ENCODE results near the gene KCNH3. TPM values are rescaled to one million over a fixed set of nuclear protein-coding genes. Genes with fewer than 3 reads are reported as not detected.
A peak's percentile ranks its signal among the peaks of the same experiment; 100 is the strongest.

Gene KCNH3
- total and polyA plus RNA-seq, 2 donors (not counting 3 experiments of a cell fraction or from before 2014, with no cell fraction given), result 0.13 to 0.14 TPM

DNA sequence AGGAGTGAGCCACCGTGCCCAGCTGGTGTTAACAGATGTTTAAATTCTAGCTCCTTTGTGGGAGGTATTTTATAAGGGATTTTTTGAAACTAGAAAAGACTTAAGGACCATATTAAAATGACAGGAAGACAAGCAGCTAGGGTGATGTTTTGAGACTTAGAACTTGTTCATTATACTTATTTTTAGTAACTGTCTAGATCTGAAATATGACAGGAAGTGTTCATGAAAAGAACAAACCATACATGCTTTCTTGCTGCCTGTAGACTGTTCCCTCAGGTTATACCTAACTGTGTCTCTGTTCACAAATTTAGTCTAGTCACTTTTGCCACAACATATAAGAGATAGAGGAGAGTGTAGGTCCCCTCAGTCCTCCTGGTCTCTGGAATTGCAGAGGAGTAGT, 36.9 kb upstream of the KCNH3 start:
- CTCF ChIA-PET, result interaction anchor here (1.0 to 2.3 kb wide), 4 partner anchors 14 to 143 kb away, joined by 3 to 7 read pairs (median 5); no protein-coding TSS in a partner anchor
- dilution Hi-C loops (cut with MboI; ENCODE audit: extremely low pct_ligation_motif_present, low sequenced_read_pairs) (loop anchor here (25.0 kb wide), 1 partner anchor 140 kb away; the partner anchor contains the start of gene SPATS2), intact Hi-C loops (cut with micrococcal nuclease) (no loop called here)
- Histone ChIP-seq H3K36me3 (ENCODE audit: control insufficient read depth in 2 of 2, extremely low read depth in 1 of 2, insufficient read depth in 2 of 2, low read length in 2 of 2) (peaks cover 4 to 9% of the 10 kb centered on the region in 2 experiments), H2AFZ (ENCODE audit: low read depth, low read length) (no peak overlapping the region), H3K4me3 (replicated peaks in 1 of 3; ENCODE audit: insufficient read depth in 1 of 3, low read depth in 1 of 3, low read length in 3 of 3) (no peak overlapping the region), H3K9me1 (replicated peaks; ENCODE audit: control insufficient read depth, extremely low read depth, insufficient read depth, low read length) (no peaks in the 10 kb centered on the region), H3K4me2 (ENCODE audit: insufficient read depth, low read length) (no peak overlapping the region), H3K27ac (ENCODE audit: insufficient read depth, low read depth, low read length) (peak overlapping the region; percentile 86), H3K27me3 (ENCODE audit: control insufficient read depth in 2 of 2, insufficient read depth in 2 of 2, low read length in 2 of 2) (no peaks in the 10 kb centered on the region), H3K9me3 (replicated peaks; ENCODE audit: control insufficient read depth, insufficient read depth, low read length) (no peaks in the 10 kb centered on the region), H3K9ac (replicated peaks; ENCODE audit: extremely low read depth, insufficient read depth, low read length) (no peak overlapping the region), H4K20me1 (replicated peaks; ENCODE audit: control insufficient read depth, extremely low read depth, insufficient read depth, low read length) (no peaks in the 10 kb centered on the region), H3K4me1 (ENCODE audit: control insufficient read depth, extremely low read depth, insufficient read depth, low read length) (peaks cover 55% of the 10 kb centered on the region), H3K79me2 (ENCODE audit: control insufficient read depth, insufficient read depth, low read length) (peaks cover 8% of the 10 kb centered on the region)
- DNase-seq (ENCODE audit: low read depth, low spot score) (no peak), FAIRE-seq (no peak)
- no peak for TF ChIP-seq JUN (IDR thresholded peaks at IDR 0.05; ENCODE audit: borderline replicate concordance, insufficient read depth, insufficient read length, low read depth)
- TF ChIP-seq POLR2A (IDR thresholded peaks at IDR 0.05; ENCODE audit: low read depth, low read length), result no peak
- TF ChIP-seq FOS (IDR thresholded peaks at IDR 0.05; ENCODE audit: borderline replicate concordance, insufficient read depth, low read length), result no peak
- no peak for TF ChIP-seq GATA2 (IDR thresholded peaks at IDR 0.05; ENCODE audit: insufficient read depth, insufficient read length, low read depth, low read length)
- no peak for TF ChIP-seq MYC (IDR thresholded peaks at IDR 0.05; ENCODE audit: low read depth, low read length)
- no peak for TF ChIP-seq CTCF (IDR thresholded peaks at IDR 0.05; ENCODE audit: extremely low read depth in 1 of 2, insufficient read depth in 1 of 2, low read depth in 1 of 2, low read length in 2 of 2)
- TF ChIP-seq, protein P1, sequence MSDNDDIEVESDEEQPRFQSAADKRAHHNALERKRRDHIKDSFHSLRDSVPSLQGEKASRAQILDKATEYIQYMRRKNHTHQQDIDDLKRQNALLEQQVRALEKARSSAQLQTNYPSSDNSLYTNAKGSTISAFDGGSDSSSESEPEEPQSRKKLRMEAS (IDR thresholded peaks at IDR 0.05; ENCODE audit: insufficient read depth, insufficient read length), result no peak
- TF ChIP-seq EZH2 (IDR thresholded peaks at IDR 0.05; ENCODE audit: borderline replicate concordance, low read depth, low read length, severe bottlenecking), result no peak
- TF ChIP-seq POLR2AphosphoS5 (IDR thresholded peaks at IDR 0.05; ENCODE audit: insufficient read depth, low read depth, low read length), result no peak
- POLR2A ChIA-PET, result interaction anchor here (1.5 kb wide), 1 partner anchor 135 kb away, joined by 7 read pairs; the partner anchor contains the start of gene SPATS2
- no TSS peak for BruUV-seq (replicated peaks)

All from endothelial cell of umbilical vein (primary cell).